Colonic mucosa (tissue), 4 donors: Measurements from ENCODE around the gene DHX58. TPM values are rescaled to one million over a fixed set of nuclear protein-coding genes. Genes with fewer than 3 reads are reported as not detected.

ENCODE experiments used
- DNase-seq: peaks from one replicate; pipeline ENCODE4 v3.0.0-alpha.2; 2020
- H3K27ac ChIP-seq: fragments of 200-600 bp; one replicate; pipeline ENCODE4 v1.8.0; 2021
- H3K27me3 ChIP-seq: fragments of 200-600 bp; one replicate; pipeline ENCODE4 v1.8.0; 2021
- H3K36me3 ChIP-seq: fragments of 200-600 bp; one replicate; pipeline ENCODE4 v1.8.0; 2021
- H3K4me1 ChIP-seq: fragments of 200-600 bp; one replicate; pipeline ENCODE4 v1.8.0; 2021; ENCODE audit warnings: mild to moderate bottlenecking
- H3K4me3 ChIP-seq: fragments of 200-600 bp; one replicate; pipeline ENCODE4 v1.8.0; 2021
- H3K9ac ChIP-seq, 2 donors: one replicate each; pipeline ENCODE4 v1.7.0; 2013; ENCODE audit warnings: control low read depth in 2 of 2, low read depth in 2 of 2, low read length in 2 of 2
- H3K9me3 ChIP-seq: fragments of 200-600 bp; one replicate; pipeline ENCODE4 v1.8.0; 2021
- intact Hi-C: fragments of 100-400 bp; cut with DNase I; formaldehyde crosslinking; loops from one replicate; pipeline ENCODE4 v1.14.1; 2022
- total RNA-seq, 2 donors: library from RNA; stranded (reverse); fragmentation: NEBNext Ultra II Directional in 1 of 2; extraction: Animal tissue kit (Norgen Biotek cat#: 25700) in 1 of 2; gene quantifications; one replicate each; pipeline ENCODE4 v1.2.1, GENCODE V29; 2021
- TF ChIP-seq, protein P1 (sequence below): fragments of 200-600 bp; IDR thresholded peaks from one replicate; pipeline ENCODE4 v1.8.0; 2022; ENCODE audit warnings: antibody characterized with exemption, mild to moderate bottlenecking
- donor health status: healthy.
- donor health status: DM: no; HTN: no; CAD: no.
- donor health status: DM: no; HTN: no; CAD: no.

The DHX58 gene
- 10 to 100 TPM; 10.6 to 11.3 TPM for total RNA-seq

DNA sequence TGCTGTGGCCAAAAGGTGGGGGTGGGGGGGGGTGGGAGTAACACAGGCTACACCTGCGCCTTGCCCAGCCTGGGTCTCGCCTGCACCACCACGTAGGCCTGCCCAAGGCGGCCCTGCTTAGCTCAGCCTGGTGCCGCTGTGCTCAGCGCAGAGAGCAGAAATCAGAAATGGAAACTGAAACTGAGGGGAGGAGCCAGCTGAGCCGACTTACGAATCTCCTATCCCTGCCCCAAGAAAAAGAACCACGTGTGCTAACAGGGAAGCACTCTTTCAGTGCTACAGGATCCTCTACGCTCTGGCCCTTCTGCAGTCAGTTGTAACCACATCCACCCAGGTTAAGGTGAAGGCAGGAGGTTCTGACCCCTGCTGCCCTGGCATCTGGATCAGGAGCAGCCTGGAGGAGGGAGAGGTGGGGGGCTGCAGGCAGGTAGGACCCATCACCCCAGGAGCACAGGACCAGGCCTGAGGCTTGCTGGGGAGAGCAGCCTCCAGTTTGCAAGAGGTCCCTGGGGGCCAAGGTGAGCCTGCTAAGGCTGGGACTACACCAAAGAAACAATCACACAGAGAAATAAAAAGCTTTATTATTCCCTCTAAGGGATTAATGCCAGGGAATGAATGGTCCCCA lies at the start of gene DHX58:
Gene DHX58 (minus strand): TSS at position 163 of the 625 bp plus-strand sequence. CDS start 822 bp downstream, outside the sequence.
- no peaks in the 10 kb centered on the region for H3K27me3 ChIP-seq
- H3K9ac ChIP-seq = peak within 1 kb of the TSS; percentile 81 to 91
- intact Hi-C loops = no loop called here
- peak; percentile 85 for DNase-seq
- no peaks in the 10 kb centered on the region for H3K9me3 ChIP-seq
- no peaks in the 10 kb centered on the region for H3K36me3 ChIP-seq
- TF ChIP-seq, protein P1, sequence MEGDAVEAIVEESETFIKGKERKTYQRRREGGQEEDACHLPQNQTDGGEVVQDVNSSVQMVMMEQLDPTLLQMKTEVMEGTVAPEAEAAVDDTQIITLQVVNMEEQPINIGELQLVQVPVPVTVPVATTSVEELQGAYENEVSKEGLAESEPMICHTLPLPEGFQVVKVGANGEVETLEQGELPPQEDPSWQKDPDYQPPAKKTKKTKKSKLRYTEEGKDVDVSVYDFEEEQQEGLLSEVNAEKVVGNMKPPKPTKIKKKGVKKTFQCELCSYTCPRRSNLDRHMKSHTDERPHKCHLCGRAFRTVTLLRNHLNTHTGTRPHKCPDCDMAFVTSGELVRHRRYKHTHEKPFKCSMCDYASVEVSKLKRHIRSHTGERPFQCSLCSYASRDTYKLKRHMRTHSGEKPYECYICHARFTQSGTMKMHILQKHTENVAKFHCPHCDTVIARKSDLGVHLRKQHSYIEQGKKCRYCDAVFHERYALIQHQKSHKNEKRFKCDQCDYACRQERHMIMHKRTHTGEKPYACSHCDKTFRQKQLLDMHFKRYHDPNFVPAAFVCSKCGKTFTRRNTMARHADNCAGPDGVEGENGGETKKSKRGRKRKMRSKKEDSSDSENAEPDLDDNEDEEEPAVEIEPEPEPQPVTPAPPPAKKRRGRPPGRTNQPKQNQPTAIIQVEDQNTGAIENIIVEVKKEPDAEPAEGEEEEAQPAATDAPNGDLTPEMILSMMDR = no peak
- H3K27ac ChIP-seq = peak within 1 kb of the TSS; percentile 91
- peak within 1 kb of the TSS; percentile 42 for H3K4me3 ChIP-seq
- H3K4me1 ChIP-seq = peaks cover 15% of the 10 kb centered on the region

DNA sequence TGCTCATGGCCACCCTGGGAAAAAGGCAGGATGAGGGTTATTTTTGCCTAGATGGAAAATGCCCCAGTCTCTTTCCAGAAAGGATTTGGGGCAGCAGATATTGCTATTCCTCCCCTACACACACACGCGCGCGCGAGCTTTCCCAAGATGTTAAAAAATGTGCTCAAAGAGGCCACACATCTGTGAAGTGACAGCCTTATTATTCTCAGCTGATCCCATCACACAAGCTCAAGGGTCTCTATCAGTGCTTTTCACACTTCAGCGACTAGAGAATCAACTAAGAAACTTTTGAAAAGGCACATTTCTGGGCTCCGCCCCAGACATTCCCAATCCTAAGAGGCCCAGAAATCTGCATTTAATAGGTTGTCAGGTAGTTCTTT lies 48.0 kb upstream of the DHX58 start:
- Histone ChIP-seq H3K4me1 (no peaks in the 10 kb centered on the region), H3K4me3 (no peak overlapping the region), H3K27ac (no peak overlapping the region), H3K36me3 (no peaks in the 10 kb centered on the region), H3K9ac (no peak overlapping the region), H3K27me3 (no peaks in the 10 kb centered on the region), H3K9me3 (no peaks in the 10 kb centered on the region)
- TF ChIP-seq, protein P1 = no peak
- no peak for DNase-seq
- intact Hi-C loops = no loop called here

DNA sequence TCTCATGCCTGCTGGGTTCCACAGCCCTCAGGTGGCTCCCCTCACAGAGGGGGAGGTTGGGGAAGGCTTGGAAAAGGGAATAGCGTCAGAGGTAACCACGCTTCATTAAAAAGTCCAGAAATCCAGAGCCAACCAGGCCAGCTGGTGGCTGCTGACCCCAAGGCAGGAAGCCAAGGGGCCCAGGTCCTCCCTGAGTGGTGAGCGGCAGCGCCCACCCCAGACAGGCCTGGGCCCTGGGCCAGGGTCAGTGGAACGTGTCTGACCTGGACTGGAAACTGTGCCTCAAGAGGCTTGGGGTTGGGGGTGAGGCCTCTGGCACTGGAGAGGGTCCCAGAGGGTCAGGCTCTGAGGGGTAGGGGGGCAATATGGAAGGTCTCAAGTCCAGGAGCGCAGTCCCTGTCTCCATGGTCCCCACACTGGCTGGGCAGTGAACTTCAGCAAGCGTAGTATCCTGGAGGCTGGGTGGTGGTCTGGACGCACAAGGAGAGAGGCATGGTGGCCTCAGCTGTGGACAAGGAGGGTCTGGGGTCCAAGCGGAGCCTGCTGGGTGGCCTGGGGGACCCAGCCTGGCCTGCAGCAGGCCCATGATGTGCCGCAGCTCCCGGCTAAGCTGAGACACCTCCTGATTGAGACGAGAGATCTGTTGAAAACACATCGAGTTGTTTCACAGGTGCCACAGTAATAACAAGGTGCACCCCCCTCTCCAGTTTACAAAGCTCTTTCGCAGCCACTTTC lies 47.4 kb upstream of the DHX58 start:
- intact Hi-C loops = no loop called here
- Histone ChIP-seq H3K9ac (no peak overlapping the region), H3K4me3 (no peak overlapping the region), H3K27me3 (no peaks in the 10 kb centered on the region), H3K36me3 (no peaks in the 10 kb centered on the region), H3K4me1 (no peaks in the 10 kb centered on the region), H3K27ac (no peak overlapping the region), H3K9me3 (no peaks in the 10 kb centered on the region)
- no peak for DNase-seq
- TF ChIP-seq, protein P1 = no peak

DNA sequence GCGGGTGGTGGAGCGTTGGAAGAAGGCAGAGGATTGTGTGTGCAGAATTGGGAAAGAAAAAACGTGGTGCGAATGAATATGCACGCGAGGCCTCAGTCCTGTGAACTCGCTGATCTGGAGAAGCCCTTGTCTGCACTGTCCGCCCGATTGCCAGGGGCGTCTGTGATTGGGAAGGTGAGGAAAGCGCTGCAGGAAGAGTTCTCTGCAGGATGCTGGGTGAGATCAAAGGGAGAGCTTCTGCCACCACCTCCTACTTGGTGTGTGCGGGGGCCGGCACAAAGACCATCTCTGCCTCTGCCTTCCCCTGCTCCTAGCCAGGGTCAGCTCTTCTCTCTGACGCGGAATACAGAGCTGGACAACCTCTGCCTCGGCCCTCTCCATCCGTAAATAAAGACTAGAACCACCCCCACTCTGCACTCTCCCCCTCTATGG lies 43.1 kb upstream of the DHX58 start:
- no peak for DNase-seq
- Histone ChIP-seq H3K27ac (no peak overlapping the region), H3K9me3 (no peaks in the 10 kb centered on the region), H3K4me1 (peaks cover 10% of the 10 kb centered on the region), H3K36me3 (no peaks in the 10 kb centered on the region), H3K27me3 (no peaks in the 10 kb centered on the region), H3K4me3 (peak overlapping the region; percentile 99), H3K9ac (peak overlapping the region in 1 of 2 donors; percentile 34)
- intact Hi-C loops = no loop called here
- TF ChIP-seq, protein P1 = no peak

DNA sequence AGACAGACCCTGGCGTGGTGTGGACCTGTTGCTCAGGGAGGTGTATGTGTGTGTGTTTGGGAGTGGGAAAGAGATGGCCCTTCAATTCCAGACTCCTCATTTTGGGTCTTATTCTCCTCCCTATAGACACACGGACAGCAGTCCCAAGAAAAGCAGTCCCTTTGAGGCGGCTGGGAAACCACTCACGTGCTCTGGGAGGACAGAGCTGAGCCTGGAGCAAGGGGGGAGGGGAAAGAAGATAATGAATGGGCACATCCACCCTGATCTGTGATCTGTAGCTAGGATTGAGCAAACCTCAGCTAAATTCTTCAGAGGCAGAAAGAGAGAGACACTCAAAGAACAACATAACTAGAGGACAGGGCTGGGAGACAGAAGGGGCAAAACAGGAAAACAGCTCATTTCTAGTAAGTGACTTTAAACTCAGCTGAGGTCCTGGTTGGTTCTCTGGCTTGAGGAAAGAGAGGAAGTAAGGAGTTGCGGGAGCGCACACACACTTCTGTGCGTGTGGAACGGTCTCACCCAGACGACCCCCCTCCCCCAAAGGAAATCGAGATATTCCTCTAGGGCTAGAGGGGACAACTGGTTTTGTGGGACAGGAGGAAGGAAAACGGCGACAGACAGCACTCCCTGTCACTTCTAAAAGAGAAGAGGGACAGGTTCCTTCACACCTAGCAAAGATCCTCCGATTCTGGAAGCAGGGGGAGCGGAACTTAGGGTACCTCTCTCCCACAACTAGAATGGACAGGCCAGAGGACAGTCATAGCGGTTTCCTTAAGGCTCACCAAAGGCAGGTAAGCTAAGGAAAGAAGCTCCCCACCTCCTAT lies 41.6 kb upstream of the DHX58 start:
- peak overlapping the region; percentile 99 for H3K4me3 ChIP-seq
- H3K27ac ChIP-seq = peak overlapping the region; percentile 53
- peaks cover 10% of the 10 kb centered on the region for H3K4me1 ChIP-seq
- intact Hi-C loops = no loop called here
- TF ChIP-seq, protein P1 = no peak
- DNase-seq = peak; percentile 35
- no peaks in the 10 kb centered on the region for H3K36me3 ChIP-seq
- H3K9me3 ChIP-seq = no peaks in the 10 kb centered on the region
- H3K27me3 ChIP-seq = no peaks in the 10 kb centered on the region
- H3K9ac ChIP-seq = peak overlapping the region; percentile 93 to 100
